ENCODE measurements around the gene DDAH1.
"Not testable (repeated sequence)": the region's sequence is repeated elsewhere in the genome, so short reads cannot be mapped to it uniquely, and the experiment has no call there.

DDAH1 gene

DNA sequence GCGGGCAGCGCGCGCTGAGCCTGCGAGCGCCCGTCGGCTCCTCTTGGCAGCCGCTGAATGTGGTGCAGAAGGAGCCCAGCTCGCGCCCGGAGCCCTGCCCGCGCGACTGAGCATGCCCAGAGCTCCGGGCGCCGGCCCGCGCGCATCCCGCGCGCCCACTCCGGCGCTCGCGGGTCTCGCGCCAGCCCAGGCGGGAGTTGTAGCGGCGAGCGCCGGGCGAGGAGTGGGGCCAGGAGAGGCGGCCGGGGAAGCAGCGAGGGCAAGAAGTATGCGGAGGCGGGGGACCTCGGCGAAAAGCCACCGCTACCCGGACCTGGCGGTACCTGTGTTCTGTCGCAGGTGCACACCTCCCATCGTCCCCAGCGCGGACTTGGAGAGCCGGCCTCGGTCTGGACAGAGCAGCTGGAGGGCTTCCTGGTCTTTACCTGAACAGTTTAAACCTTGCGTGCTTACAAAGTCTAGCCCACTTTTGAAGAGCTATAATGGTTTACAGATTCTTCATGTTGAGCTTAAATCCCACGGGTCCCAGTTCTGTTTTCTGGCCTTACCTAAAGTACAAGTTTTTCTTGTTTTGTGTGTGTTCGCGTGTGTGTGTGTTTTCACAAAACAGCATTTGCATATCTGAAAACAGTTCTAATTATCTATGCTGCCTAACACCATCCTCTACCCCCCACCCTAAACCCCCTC lies at the start of gene DDAH1:
TSS of gene DDAH1 (minus strand) at position 61 of the 687 bp plus-strand sequence. CDS start 114 bp downstream, outside the sequence.
- DNase-seq (ENCODE audit: low read depth in 2 of 3, low spot score in 2 of 3): no peak

- DNase-seq (ENCODE audit: low read depth in 2 of 3, low spot score in 2 of 3): not testable (repeated sequence)
Measured at GRCh38 chr1:85513998-85514397, 49.0 kb upstream of the DDAH1 start.

- DNase-seq (ENCODE audit: low read depth in 2 of 3, low spot score in 2 of 3): no peak
Measured at GRCh38 chr1:85504417-85504816, 39.5 kb upstream of the DDAH1 start.

DNA sequence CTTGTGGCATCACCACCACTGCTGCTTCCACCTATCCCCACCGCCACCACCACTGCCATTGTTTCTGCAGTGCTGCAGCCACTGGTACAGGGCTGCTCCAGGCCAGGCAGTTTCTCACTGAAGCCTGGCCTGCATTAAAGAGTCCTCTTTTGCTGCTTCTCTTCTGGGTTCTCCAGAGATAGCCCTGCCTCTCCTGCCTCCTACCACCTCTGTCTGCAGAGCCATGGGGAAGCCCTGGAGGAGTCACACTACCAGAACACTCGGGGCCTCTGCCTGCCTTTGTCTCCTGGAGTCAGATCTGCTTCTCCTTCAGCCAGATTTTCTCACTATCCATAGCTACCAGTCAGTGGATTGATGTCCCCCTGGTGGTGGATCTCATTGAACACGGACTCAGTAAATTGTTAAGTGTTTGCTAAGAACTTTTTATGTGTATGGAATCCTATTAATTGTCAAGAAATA lies 37.7 kb upstream of the DDAH1 start:
- no peak for DNase-seq (ENCODE audit: low read depth in 2 of 3, low spot score in 2 of 3)

DNA sequence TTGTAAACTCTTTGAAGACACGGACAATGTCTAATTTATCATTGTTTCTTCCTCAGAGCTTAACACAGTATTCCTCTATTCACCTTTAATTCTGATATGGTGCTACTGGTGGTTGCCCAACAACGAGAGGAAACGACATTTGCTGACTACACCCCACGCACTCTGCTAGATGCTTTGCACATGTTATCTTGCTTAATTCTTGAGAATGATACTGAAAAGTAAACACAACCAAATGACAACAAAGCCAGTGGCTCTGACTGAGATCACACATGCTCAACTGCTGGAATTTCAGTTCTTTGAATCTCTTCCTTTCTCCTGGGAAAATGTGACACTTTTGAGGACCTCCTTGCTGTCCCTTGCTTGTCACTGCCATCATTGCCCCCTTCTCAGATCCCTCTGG lies 37.2 kb upstream of the DDAH1 start:
- no peak for DNase-seq (ENCODE audit: low read depth in 2 of 3, low spot score in 2 of 3)

- no peak for DNase-seq (ENCODE audit: low read depth in 2 of 3, low spot score in 2 of 3)
Measured at GRCh38 chr1:85501355-85501898, 36.5 kb upstream of the DDAH1 start.

GRCh38 chr1:85496941-85497582 lies 32.1 kb upstream of the DDAH1 start:
- no peak for DNase-seq (ENCODE audit: low read depth in 2 of 3, low spot score in 2 of 3)

GRCh38 chr1:85495556-85495955 lies 30.6 kb upstream of the DDAH1 start:
- no peak for DNase-seq (ENCODE audit: low read depth in 2 of 3, low spot score in 2 of 3)

DNA sequence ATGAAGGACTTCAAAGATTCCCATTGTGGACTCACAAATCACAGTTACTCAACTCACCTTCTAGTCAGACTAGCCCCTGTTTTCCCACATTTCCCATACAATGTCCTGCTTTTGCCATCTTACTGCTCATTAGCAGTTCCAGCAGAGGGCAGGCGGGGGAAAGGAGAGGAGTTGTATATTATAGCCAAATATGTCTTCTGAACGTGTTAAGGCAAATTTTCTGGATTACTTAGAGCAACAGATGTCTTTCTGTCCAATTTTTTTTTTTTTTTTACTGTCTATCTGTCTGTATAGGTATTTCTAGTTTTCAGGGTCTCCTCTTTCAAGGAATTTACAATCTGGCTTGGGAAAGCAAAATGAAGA lies 29.9 kb upstream of the DDAH1 start:
- DNase-seq (ENCODE audit: low read depth in 2 of 3, low spot score in 2 of 3): no peak

DNA sequence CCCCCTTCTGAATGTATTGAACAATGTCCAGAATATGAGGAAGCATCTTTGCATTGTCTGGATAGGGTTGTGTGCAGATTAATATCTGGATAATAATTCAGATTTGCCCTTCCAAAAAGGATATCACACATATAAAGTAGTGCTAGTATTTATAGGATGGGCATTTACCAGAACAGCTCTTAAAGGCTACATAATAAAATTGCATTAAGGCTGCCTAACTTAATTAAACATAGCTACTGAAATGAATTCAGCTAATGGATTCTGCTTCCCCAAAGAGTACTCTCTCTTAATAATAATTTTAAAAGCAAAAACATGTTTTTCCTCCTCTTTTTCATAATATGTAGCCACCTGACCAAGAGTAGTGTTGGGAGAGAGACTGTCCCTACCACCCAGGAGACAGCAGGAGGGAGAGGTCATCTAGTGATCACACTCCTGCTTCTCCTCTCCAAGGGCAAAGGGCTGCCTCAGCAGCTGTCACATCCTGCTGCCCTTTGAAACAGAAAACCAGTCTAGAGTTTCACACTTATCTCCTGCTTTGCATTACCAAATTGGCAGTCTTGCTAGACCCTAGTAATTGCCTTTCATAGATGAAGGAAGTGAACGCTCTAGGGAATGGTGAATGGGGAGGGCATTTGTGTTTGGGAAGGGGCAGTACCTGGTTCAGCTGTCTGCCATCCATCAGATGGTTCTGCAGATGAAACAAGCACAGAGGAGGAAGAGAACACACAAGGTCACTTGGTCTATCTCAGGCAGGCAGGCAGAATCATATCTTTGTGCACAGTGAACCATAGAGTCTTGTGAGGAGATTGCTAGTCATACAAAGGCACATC lies 29.3 kb upstream of the DDAH1 start:
- DNase-seq (ENCODE audit: low read depth in 2 of 3, low spot score in 2 of 3): no peak

DNA sequence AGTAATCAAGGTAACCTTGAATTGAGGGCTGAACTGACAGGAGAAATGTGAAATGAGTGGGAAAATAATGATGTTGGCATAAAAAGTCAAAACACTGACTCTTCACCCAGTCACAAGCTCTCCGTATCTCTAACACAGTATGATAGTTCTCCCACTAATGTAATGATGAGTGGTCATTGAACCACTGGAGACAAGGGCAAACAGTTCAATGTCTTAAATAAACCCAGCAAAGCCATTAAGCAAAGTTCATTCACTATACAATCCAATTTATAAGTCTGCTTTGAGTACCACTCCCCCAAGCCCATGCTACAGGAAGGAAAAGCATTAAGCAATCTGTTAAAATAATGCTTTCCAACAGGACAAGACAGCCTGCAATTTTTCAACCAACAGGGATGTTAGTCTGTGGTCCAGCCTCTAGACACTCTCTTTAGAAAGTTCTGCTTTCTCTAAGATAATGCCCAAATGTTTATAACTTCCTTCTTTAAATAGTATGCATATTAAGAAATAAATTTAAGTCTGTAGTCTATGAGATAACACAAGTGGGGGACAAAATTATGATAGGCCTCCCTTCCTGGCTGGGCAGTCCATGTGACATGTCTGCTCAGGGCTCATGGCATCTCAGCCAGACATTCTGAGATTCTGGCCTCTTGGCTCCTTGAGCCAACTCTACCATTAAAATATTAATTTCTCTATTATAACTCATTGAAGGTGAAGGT lies 25.5 kb upstream of the DDAH1 start:
- no peak for DNase-seq (ENCODE audit: low read depth in 2 of 3, low spot score in 2 of 3)

GRCh38 chr1:85488126-85488525 lies 23.2 kb upstream of the DDAH1 start:
- no peak for DNase-seq (ENCODE audit: low read depth in 2 of 3, low spot score in 2 of 3)

- DNase-seq (ENCODE audit: low read depth in 2 of 3, low spot score in 2 of 3): no peak
Measured at GRCh38 chr1:85485516-85485915, 20.6 kb upstream of the DDAH1 start.

DNA sequence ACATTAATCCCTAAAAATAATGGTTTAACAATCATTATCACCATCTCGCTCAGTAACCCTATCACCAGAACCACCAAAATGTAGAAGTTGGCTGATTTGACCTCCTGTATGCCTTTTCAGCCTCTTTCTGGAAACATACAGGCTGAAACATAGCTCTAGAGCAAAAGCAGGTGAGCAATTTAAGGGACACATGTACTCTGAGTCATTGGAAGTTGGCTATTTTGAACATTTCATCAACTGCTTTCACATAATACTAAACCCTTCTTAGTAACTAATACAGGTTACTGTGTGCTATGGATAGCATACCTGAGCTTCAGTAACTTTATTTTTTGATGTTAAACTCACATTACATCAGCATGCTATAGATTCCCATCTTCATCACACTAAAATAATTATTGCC lies 19.8 kb upstream of the DDAH1 start:
- DNase-seq (ENCODE audit: low read depth in 2 of 3, low spot score in 2 of 3): no peak

DNA sequence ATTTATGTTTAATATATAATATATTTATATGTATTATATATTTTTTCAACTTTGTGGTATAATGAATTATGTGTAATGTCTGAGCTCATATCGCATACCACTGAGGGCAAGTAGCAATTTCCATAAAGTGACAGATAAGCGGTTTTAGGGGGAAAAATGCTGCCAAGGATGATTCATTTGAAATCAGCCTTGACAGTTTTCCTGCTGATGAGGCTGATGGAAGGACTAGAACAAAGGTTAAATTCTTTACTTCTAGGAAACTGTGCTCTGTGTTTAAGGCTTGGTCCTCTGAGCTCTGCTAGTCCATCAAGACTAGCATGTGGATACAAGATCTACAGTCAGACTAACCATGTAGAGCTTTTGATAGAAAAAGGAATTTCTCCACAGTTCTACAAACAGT lies 19.3 kb upstream of the DDAH1 start:
- DNase-seq (ENCODE audit: low read depth in 2 of 3, low spot score in 2 of 3): no peak

- no peak for DNase-seq (ENCODE audit: low read depth in 2 of 3, low spot score in 2 of 3)
Measured at GRCh38 chr1:85481688-85482087, 16.7 kb upstream of the DDAH1 start.

DNA sequence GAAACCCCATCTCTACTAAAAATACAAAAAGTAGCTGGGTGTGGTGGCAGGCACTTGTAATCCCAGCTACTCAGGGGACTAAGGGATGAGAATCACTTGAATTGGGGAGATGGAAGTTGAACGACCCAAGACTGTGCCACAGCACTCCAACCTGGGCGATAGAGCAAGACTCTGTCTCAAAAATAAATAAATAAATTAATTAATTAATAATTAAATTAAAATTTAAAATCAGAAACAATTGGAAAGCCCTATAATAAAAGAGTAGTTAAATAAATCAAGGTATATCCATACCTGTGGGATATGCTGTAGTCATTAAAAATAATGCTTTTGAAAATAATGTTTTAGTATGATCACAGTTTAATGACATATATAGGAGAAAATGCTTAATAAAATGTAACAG lies 15.6 kb upstream of the DDAH1 start:
- DNase-seq (ENCODE audit: low read depth in 2 of 3, low spot score in 2 of 3): no peak

DNA sequence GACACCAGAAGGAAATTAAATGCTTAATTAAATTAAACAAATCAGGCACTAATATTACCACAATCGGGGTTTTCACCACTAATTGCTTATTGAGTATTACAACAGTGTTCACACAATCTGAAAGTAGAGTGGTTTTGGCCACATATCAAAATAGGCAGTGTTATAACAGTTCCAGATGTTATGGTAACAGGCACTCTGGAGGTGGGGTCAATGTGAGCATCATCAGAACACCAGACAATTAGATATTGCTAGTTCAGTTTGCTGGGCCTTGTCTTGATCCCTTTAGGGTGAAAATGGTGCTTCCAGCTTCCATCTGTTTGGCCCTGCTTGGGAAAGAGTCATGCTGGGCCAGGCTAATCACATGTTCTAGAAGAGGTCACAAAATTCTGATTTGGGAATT lies 14.5 kb upstream of the DDAH1 start:
- DNase-seq (ENCODE audit: low read depth in 2 of 3, low spot score in 2 of 3): no peak

DNA sequence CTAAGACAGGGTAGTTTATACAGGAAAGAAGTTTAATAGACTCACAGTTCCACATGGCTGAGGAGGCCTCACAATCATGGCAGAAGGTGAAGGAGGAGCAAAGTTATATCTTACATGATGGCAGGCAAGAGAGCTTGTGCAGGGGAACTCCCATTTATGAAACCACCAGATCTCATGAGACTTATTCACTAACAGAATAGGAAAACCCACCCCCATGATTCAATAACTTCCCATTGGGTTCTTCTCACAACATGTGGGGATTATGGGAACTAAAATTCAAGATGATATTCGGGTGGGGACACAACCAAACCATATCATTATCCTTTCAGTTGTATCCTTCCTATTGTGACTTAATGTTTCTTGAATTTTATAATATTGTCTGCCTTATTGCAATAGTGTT lies 13.4 kb upstream of the DDAH1 start:
- no peak for DNase-seq (ENCODE audit: low read depth in 2 of 3, low spot score in 2 of 3)

DNA sequence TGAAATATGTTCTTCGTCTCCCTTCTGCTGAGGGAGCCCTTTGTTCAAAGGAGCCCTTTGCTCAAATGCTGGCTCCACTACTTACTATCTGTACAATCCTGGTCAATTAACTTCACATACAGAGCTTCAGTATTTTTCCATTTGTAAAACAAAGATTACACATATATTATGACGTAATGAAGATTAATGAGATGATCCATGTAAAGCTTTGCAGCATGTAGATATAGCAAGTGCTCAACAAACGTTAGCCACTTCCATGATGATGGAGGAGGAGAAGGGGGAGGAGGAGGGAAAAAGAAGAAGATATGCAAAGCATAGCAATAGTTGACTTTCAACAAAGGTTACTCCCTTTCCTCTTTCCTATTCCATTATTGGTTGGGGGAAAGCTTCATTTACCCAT lies 10.1 kb upstream of the DDAH1 start:
- DNase-seq (ENCODE audit: low read depth in 2 of 3, low spot score in 2 of 3): no peak

- no peak for DNase-seq (ENCODE audit: low read depth in 2 of 3, low spot score in 2 of 3)
Measured at GRCh38 chr1:85473390-85473789, 8.4 kb upstream of the DDAH1 start.
